HepG2 (cell line): ENCODE results near the gene GPS1. TPM values are rescaled to one million over a fixed set of nuclear protein-coding genes. Genes with fewer than 3 reads are reported as not detected.

Experiments
- AKNA ChIP-seq: sonication (generic); formaldehyde crosslinking; IDR thresholded peaks from 2 replicates; pipeline ENCODE4 v1.4.0; 2020; ENCODE audit warnings: missing genetic modification reagents, borderline replicate concordance
- EP300 ChIP-seq, 3 experiments: sonication (generic) in 1 of 3; formaldehyde crosslinking in 1 of 3; IDR thresholded peaks; 2 replicates each; pipeline versions ENCODE4 v1.5.1 to v1.6.1; 2011 to 2020; ENCODE audit warnings: low read depth in 2 of 3, low read length in 2 of 3, borderline replicate concordance in 1 of 3, improper control_type of control experiment in 1 of 3, mild to moderate bottlenecking in 1 of 3, missing genetic modification reagents in 1 of 3, moderate library complexity in 1 of 3
- KDM5A ChIP-seq: fragments of 200-600 bp; sonication (generic); IDR thresholded peaks from 2 replicates; pipeline ENCODE4 v1.7.0; 2018; ENCODE audit warnings: antibody characterized with exemption, mild to moderate bottlenecking, low read length, borderline replicate concordance
- MIER2 ChIP-seq: IDR thresholded peaks from 2 replicates; pipeline ENCODE4 v1.6.1; 2016; ENCODE audit warnings: missing biosample characterization, missing genetic modification reagents
- MTF2 ChIP-seq: sonication (generic); formaldehyde crosslinking; IDR thresholded peaks from 2 replicates; pipeline ENCODE4 v1.5.0; 2020; ENCODE audit warnings: missing genetic modification reagents, borderline replicate concordance
- PAWR ChIP-seq: sonication (generic); formaldehyde crosslinking; IDR thresholded peaks from 2 replicates; pipeline ENCODE4 v1.4.0; 2020; ENCODE audit warnings: missing genetic modification reagents, mild to moderate bottlenecking, borderline replicate concordance
- PAXIP1 ChIP-seq: sonication (generic); formaldehyde crosslinking; conservative IDR thresholded peaks from 2 replicates; pipeline ENCODE4 v1.4.0; 2020; ENCODE audit warnings: mild to moderate bottlenecking, missing genetic modification reagents, moderate library complexity
- PHF21A ChIP-seq: sonication (generic); formaldehyde crosslinking; IDR thresholded peaks from 2 replicates; pipeline ENCODE4 v1.5.0; 2020; ENCODE audit warnings: mild to moderate bottlenecking, missing genetic modification reagents
- RARA ChIP-seq: IDR thresholded peaks from 2 replicates; pipeline ENCODE4 v1.6.1; 2016; ENCODE audit warnings: missing genetic modification reagents, missing compliant biosample characterization
- SAFB2 ChIP-seq: sonication (generic); formaldehyde crosslinking; IDR thresholded peaks from 2 replicates; pipeline ENCODE4 v1.5.1; 2020; ENCODE audit warnings: missing genetic modification reagents, low read depth, mild to moderate bottlenecking, borderline replicate concordance
- WIZ ChIP-seq: sonication (generic); formaldehyde crosslinking; IDR thresholded peaks from 2 replicates; pipeline ENCODE4 v1.5.1; 2020; ENCODE audit warnings: mild to moderate bottlenecking, missing genetic modification reagents
- ZBTB44 ChIP-seq: sonication (generic); formaldehyde crosslinking; IDR thresholded peaks from 2 replicates; pipeline ENCODE4 v1.4.0; 2020; ENCODE audit warnings: missing genetic modification reagents
- ZNF333 ChIP-seq: sonication (generic); formaldehyde crosslinking; IDR thresholded peaks from 2 replicates; pipeline ENCODE4 v1.4.0; 2020; ENCODE audit warnings: mild to moderate bottlenecking, missing genetic modification reagents, borderline replicate concordance
- ZNF512 ChIP-seq: sonication (generic); formaldehyde crosslinking; IDR thresholded peaks from 2 replicates; pipeline ENCODE4 v1.4.0; 2020; ENCODE audit warnings: mild to moderate bottlenecking, missing genetic modification reagents
- ZSCAN12 ChIP-seq: sonication (generic); formaldehyde crosslinking; IDR thresholded peaks from 2 replicates; pipeline ENCODE4 v1.9.0; 2021; ENCODE audit warnings: mild to moderate bottlenecking, missing genetic modification reagents
- polyA plus RNA-seq, 8 experiments: library from polyadenylated mRNA; depleted of rRNA in 3 of 8; stranded (reverse) in 7 of 8; unstranded in 1 of 8; fragments of >200 nt; fragmentation: Illumina TruSeq in 4 of 8; extraction: Trizol in 4 of 8; gene quantifications; 2 replicates each; pipeline versions ENCODE4 v1.2.1 to v1.2.3, GENCODE V29; 2011 to 2016; ENCODE audit warnings: low read depth in 4 of 8, missing spikeins in 1 of 8, mixed read lengths in 1 of 8; ENCODE audit not compliant: insufficient read depth in 1 of 8
- total RNA-seq, 5 experiments: library from RNA; depleted of rRNA; stranded (reverse); fragments of >200 nt; fragmentation: Illumina TruSeq; extraction: Trizol; gene quantifications; 2 replicates each; pipeline ENCODE4 v1.2.3, GENCODE V29; 2016; ENCODE audit warnings: low read depth in 1 of 5

GPS1 gene
- total and polyA plus RNA-seq, 2 of the 13 experiments (the other 11 are each of a cell fraction or from before 2014, with no cell fraction given), result 124 to 128 TPM

GRCh38 chr17:82022310-82022980, 29.3 kb upstream of the GPS1 start, which contains the start of gene CENPX (continued):
- TF ChIP-seq AKNA (CRISPR knock-in tag) (no peak), ZNF512 (CRISPR knock-in tag) (no peak), MTF2 (CRISPR knock-in tag) (no peak), ZNF333 (CRISPR knock-in tag) (0 out of 2 replicates have a peak, but pooled peaks have one; percentile 27), EP300 (IDR thresholded peaks at IDR 0.05; ENCODE audit: low read depth in 2 of 2, low read length in 2 of 2) (no peak), EP300 (CRISPR knock-in tag; IDR thresholded peaks at IDR 0.05; ENCODE audit: borderline replicate concordance) (no peak), PAWR (CRISPR knock-in tag) (0 out of 2 replicates have a peak, but pooled peaks have one; percentile 39), SAFB2 (CRISPR knock-in tag) (no peak; the same call in none of the 2 replicates), PHF21A (0 out of 2 replicates have a peak, but pooled peaks have one; percentile 13), PAXIP1 (CRISPR knock-in tag) (peak; percentile 49; the same call in 1 of the 2 replicates), MIER2 (CRISPR knock-in tag) (no peak), WIZ (CRISPR knock-in tag) (0 out of 2 replicates have a peak, but pooled peaks have one; percentile 73), ZBTB44 (CRISPR knock-in tag) (no peak), RARA (peak; percentile 64), KDM5A (no peak; the same call in 1 of the 2 replicates), ZSCAN12 (CRISPR knock-in tag) (no peak)
